Spleen (tissue), 13 donors: ENCODE measurements around the gene LSM11. TPM values are rescaled to one million over a fixed set of nuclear protein-coding genes. Genes with fewer than 3 reads are reported as not detected.
"Not testable (repeated sequence)": the region's sequence is repeated elsewhere in the genome, so short reads cannot be mapped to it uniquely, and the experiment has no call there.

Experiments
- DNase-seq: peaks from one replicate; pipeline ENCODE4 v3.0.0-alpha.2; 2020
- H3K27ac ChIP-seq, 8 donors: fragments of 200-600 bp; sonication (generic) in 7 of 8; 1 replicate in 4 of 8; 2 replicates in 4 of 8; pipeline versions ENCODE4 v1.5.0 to v1.8.0; 2016 to 2021; ENCODE audit warnings: inconsistent platforms in 4 of 8, mild to moderate bottlenecking in 4 of 8, moderate library complexity in 1 of 8
- H3K27me3 ChIP-seq, 7 donors: fragments of 200-600 bp; sonication (generic) in 6 of 7; replicated peaks in 1 of 7; 1 replicate in 4 of 7; 2 replicates in 3 of 7; pipeline versions ENCODE4 v1.5.0 to v1.8.0; 2016 to 2021; ENCODE audit warnings: inconsistent platforms in 3 of 7, mild to moderate bottlenecking in 1 of 7
- H3K36me3 ChIP-seq, 6 donors: fragments of 200-600 bp; sonication (generic) in 5 of 6; 1 replicate in 4 of 6; 2 replicates in 2 of 6; pipeline versions ENCODE4 v1.5.0 to v1.8.0; 2016 to 2021; ENCODE audit warnings: inconsistent platforms in 2 of 6
- H3K4me1 ChIP-seq, 6 donors: fragments of 200-600 bp; sonication (generic) in 5 of 6; 1 replicate in 3 of 6; 2 replicates in 3 of 6; pipeline versions ENCODE4 v1.5.0 to v1.8.0; 2016 to 2021; ENCODE audit warnings: inconsistent platforms in 3 of 6
- H3K4me3 ChIP-seq, 8 donors: fragments of 200-600 bp; sonication (generic) in 7 of 8; 1 replicate in 4 of 8; 2 replicates in 4 of 8; pipeline versions ENCODE4 v1.5.0 to v1.8.0; 2016 to 2021; ENCODE audit warnings: inconsistent platforms in 4 of 8, mild to moderate bottlenecking in 4 of 8, moderate library complexity in 2 of 8
- H3K9me3 ChIP-seq, 8 donors: fragments of 200-600 bp; sonication (generic) in 7 of 8; 1 replicate in 4 of 8; 2 replicates in 4 of 8; pipeline versions ENCODE4 v1.5.0 to v1.8.0; 2016 to 2021; ENCODE audit warnings: inconsistent platforms in 4 of 8
- POLR2A ChIP-seq, 3 donors: fragments of 450-650 bp; IDR thresholded peaks; one replicate each; pipeline ENCODE4 v1.5.1; 2017; ENCODE audit warnings: antibody characterized with exemption in 3 of 3, mild to moderate bottlenecking in 1 of 3
- POLR2AphosphoS5 ChIP-seq, 3 donors: sonication (generic); formaldehyde crosslinking; IDR thresholded peaks; one replicate each; pipeline ENCODE4 v1.5.1; 2017; ENCODE audit warnings: antibody characterized with exemption in 3 of 3
- WGBS, 5 donors: extraction: QIAGEN DNeasy Blood & Tissue Kit in 3 of 5; methylation state at CpG; one replicate each; pipeline versions ENCODE4 v1.1.5 to v1.1.7; 2013 to 2018; 5-methylcytosine and 5-hydroxymethylcytosine counted together
- intact Hi-C: fragments of 100-400 bp; cut with DNase I; formaldehyde crosslinking; loops from one replicate; pipeline ENCODE4 v1.15.0; 2023; ENCODE audit warnings: low total_unique reads
- long read RNA-seq, 2 donors: transcript quantifications; one replicate each; lab custom pipeline, GENCODE V29; 2026
- polyA plus RNA-seq, 3 donors: library from polyadenylated mRNA; stranded (reverse); fragments of 200-250 nt; gene quantifications; one replicate each; pipeline ENCODE4 v1.2.1, GENCODE V29; 2013
- total RNA-seq, 7 donors: library from RNA; depleted of rRNA in 3 of 7; stranded (reverse); fragments of >200 nt in 3 of 7; fragmentation: NEBNext Ultra II Directional in 4 of 7; extraction: Animal tissue kit (Norgen Biotek cat#: 25700) in 4 of 7; gene quantifications; one replicate each; pipeline versions ENCODE4 v1.1.0 to v1.2.1, GENCODE V29; 2016 to 2021
- TF ChIP-seq, protein P1 (sequence below), 11 experiments: fragments of 200-600 bp in 7 of 11; fragments of 450-650 bp in 4 of 11; sonication (generic) in 4 of 11; IDR thresholded peaks in 8 of 11; conservative IDR thresholded peaks in 3 of 11; 1 replicate in 7 of 11; 2 replicates in 4 of 11; pipeline versions ENCODE4 v1.4.0 to v1.8.0; 2016 to 2021; ENCODE audit warnings: antibody characterized with exemption in 11 of 11, inconsistent platforms in 4 of 11, mild to moderate bottlenecking in 1 of 11
- donor health status: healthy with polysubstance abuse.
- donor health status: DM: no; HTN: no; CAD: no; lungs with moderate emphysema.
- donor health status: DM: no; HTN: no; CAD: no.
- donor health status: Bipolar disorder and iron deficiency.
- donor health status: healthy.
- donor health status: DM: no; HTN: no; CAD: no.
- donor health status: DM: yes; HTN: yes; CAD: no.

LSM11 gene
- total RNA-seq (1 to 10 TPM; 3.0 to 4.6 (median 3.5) TPM), polyA plus RNA-seq (1 to 10 TPM; 1.2 to 1.5 (median 1.3) TPM)
- long read RNA-seq, donor 1, full-length matches to known transcripts = 1 of 1 reads
- long read RNA-seq, donor 1, partial matches to known transcripts = 0 of 1 reads
- long read RNA-seq, donor 1, other reads (novel, unspliced or antisense) = 0 of 1 reads
- long read RNA-seq, donor 2 = 0 reads

- Histone ChIP-seq H3K4me3 (peak within 1 kb of the TSS; percentile 51 to 88 (median 72)), H3K27ac (peak within 1 kb of the TSS in 7 of 8 donors; percentile 51 to 85 (median 70)), H3K36me3 (peaks cover 0 to 19% (median 5%) of the 10 kb centered on the region in 6 donors), H3K4me1 (peaks cover 3 to 26% (median 19%) of the 10 kb centered on the region in 6 donors), H3K9me3 (no peaks in the 10 kb centered on the region), H3K27me3 (no peaks in the 10 kb centered on the region)
- peak; percentile 99 for DNase-seq
- WGBS, 5 donors = 0 to 1% (median 0%) methylated on average over 27 to 79 of the region's 79 CpGs
- TF ChIP-seq POLR2AphosphoS5 (IDR thresholded peaks at IDR 0.05) (peak; percentile 76 to 87 (median 76)), POLR2A (IDR thresholded peaks at IDR 0.05) (no peak)
- TF ChIP-seq, protein P1, sequence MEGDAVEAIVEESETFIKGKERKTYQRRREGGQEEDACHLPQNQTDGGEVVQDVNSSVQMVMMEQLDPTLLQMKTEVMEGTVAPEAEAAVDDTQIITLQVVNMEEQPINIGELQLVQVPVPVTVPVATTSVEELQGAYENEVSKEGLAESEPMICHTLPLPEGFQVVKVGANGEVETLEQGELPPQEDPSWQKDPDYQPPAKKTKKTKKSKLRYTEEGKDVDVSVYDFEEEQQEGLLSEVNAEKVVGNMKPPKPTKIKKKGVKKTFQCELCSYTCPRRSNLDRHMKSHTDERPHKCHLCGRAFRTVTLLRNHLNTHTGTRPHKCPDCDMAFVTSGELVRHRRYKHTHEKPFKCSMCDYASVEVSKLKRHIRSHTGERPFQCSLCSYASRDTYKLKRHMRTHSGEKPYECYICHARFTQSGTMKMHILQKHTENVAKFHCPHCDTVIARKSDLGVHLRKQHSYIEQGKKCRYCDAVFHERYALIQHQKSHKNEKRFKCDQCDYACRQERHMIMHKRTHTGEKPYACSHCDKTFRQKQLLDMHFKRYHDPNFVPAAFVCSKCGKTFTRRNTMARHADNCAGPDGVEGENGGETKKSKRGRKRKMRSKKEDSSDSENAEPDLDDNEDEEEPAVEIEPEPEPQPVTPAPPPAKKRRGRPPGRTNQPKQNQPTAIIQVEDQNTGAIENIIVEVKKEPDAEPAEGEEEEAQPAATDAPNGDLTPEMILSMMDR (IDR thresholded peaks at IDR 0.05 in 8 of 11, conservative IDR thresholded peaks at IDR 0.05 in 3 of 11) = peak; percentile 97 to 100 (median 100)
- intact Hi-C loops = loop anchor here (5.0 kb wide), 1 partner anchor 311 kb away; no protein-coding TSS in a partner anchor
These were observed at the start of gene LSM11 for GRCh38 chr5:157743163-157744050. LSM11 (plus strand) TSS chr5:157743712; CDS start chr5:157743751, 39 bp downstream.

DNA sequence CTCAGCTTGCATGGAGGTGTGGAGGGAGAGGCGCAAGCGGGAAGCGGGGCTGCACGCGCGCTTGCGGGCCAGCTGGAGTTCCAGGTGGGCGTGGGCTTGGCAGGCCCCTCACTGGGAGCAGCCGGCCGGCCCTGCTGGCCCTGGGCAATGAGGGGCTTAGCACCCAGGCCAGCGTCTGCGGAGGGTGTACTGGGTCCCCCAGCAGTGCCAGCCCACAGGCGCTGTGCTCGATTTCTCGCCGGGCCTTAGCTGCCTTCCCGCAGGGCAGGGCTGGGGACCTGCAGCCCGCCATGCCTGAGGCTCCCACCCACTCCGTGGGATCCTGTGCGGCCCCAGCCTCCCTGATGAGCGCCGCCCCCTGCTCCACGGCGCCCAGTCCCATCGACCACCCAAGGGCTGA is 49.7 kb upstream of the LSM11 start:
- H3K36me3 ChIP-seq, H3K27me3 ChIP-seq, H3K4me3 ChIP-seq, H3K4me1 ChIP-seq, intact Hi-C loops, DNase-seq, H3K27ac ChIP-seq: not testable (repeated sequence)
- 87 to 99% (median 97%) methylated on average over 7 to 25 of the region's 25 CpGs for WGBS, 5 donors
- H3K9me3 ChIP-seq = peaks cover 0 to 21% (median 14%) of the 10 kb centered on the region in 8 donors

GRCh38 chr5:157696154-157696553 is 47.4 kb upstream of the LSM11 start:
- H3K36me3 ChIP-seq, H3K4me3 ChIP-seq, H3K27ac ChIP-seq, intact Hi-C loops, H3K27me3 ChIP-seq, H3K4me1 ChIP-seq, DNase-seq: not testable (repeated sequence)
- H3K9me3 ChIP-seq = peaks cover 0 to 37% (median 28%) of the 10 kb centered on the region in 8 donors
- WGBS, 5 donors = 79 to 90% (median 83%) methylated on average over 3 of the region's 3 CpGs

GRCh38 chr5:157698674-157699073 is 44.8 kb upstream of the LSM11 start:
- H3K4me3 ChIP-seq, intact Hi-C loops, DNase-seq, H3K27me3 ChIP-seq, H3K36me3 ChIP-seq, H3K4me1 ChIP-seq, H3K27ac ChIP-seq: not testable (repeated sequence)
- WGBS, 5 donors = 71 to 97% (median 83%) methylated on average over 4 of the region's 4 CpGs
- peaks cover 0 to 41% (median 34%) of the 10 kb centered on the region in 8 donors for H3K9me3 ChIP-seq

DNA sequence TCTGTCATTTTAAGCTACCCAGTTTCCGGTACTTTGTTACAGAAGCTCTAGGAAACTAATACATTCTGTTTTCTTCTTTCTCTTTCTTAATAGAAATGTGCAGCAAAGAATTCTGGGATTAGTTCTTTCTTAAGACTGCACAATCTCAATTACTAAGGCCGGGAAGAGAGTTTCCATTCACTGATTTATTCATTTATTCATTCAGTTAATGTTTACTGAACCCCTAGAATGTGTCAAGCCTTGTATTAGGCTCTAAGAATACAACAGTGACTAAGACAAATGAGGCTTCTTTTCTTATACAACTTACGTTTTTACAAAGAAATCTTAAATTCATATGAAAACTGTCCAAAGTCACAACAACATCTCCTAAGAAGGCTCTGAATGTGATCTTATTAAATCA is 39.8 kb upstream of the LSM11 start:
- intact Hi-C loops = no loop called here
- H3K27ac ChIP-seq = no peak overlapping the region
- H3K9me3 ChIP-seq = peaks cover 0 to 26% (median 19%) of the 10 kb centered on the region in 8 donors
- H3K36me3 ChIP-seq = no peaks in the 10 kb centered on the region
- no peak for DNase-seq
- no peaks in the 10 kb centered on the region for H3K27me3 ChIP-seq
- 66 to 93% (median 83%) methylated on average over 3 of the region's 3 CpGs for WGBS, 5 donors
- TF ChIP-seq POLR2AphosphoS5 (IDR thresholded peaks at IDR 0.05) (no peak), POLR2A (IDR thresholded peaks at IDR 0.05) (no peak)
- TF ChIP-seq, protein P1 (IDR thresholded peaks at IDR 0.05 in 8 of 11, conservative IDR thresholded peaks at IDR 0.05 in 3 of 11) = no peak
- no peak overlapping the region for H3K4me3 ChIP-seq
- no peaks in the 10 kb centered on the region for H3K4me1 ChIP-seq
